Astrocyte of the cerebellum (primary cell): Measurements from ENCODE around the gene KLK11.

Experiments
- DNase-seq: peaks from one replicate; pipeline ENCODE4 v3.0.0-alpha.2; 2011; ENCODE audit warnings: low read depth
- H3K4me3 ChIP-seq: 2 replicates; pipeline ENCODE4 v1.5.1; 2011; ENCODE audit warnings: mild to moderate bottlenecking, low read depth, low read length, moderate library complexity
- CTCF ChIP-seq: IDR thresholded peaks from 2 replicates; pipeline ENCODE4 v1.5.1; 2012; ENCODE audit warnings: low read length, low read depth, moderate library complexity, mild to moderate bottlenecking; ENCODE audit errors: missing control alignments
- in situ Hi-C: cut with HindIII; loops from 2 replicates; pipeline ENCODE4 v1.10.0; 2017; ENCODE audit warnings: low sequenced_read_pairs

Gene KLK11

GRCh38 chr19:51010066-51010795 is 16.2 kb downstream of the KLK11 start:
- no peak overlapping the region for H3K4me3 ChIP-seq
- no peak for TF ChIP-seq CTCF
- no peak for DNase-seq
- in situ Hi-C loops: no loop called here

- H3K4me3 ChIP-seq: no peak overlapping the region
- TF ChIP-seq CTCF: no peak
- in situ Hi-C loops: no loop called here
These were observed 17.1 kb downstream of the KLK11 start for GRCh38 chr19:51009061-51009891.

DNA sequence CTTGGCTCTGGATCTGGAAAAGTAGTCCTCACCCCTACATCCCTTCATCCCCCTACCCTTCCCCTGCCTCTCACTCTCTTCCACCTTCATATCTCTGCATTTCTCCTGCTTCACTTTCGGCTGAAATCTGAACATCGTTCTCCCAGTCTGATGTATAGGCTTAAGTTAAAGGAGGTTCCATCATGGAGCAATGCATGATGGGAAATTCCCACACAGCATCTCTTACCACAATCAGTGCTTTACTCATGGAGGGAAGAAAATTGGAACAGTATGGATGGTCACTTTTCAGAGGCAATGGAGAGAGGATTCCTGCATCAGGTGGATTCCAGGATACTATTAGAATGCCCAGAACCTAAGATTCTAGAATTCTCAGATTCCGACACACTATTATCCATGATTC is 18.9 kb downstream of the KLK11 start:
- no peak overlapping the region for H3K4me3 ChIP-seq
- no peak for DNase-seq
- in situ Hi-C loops: no loop called here
- no peak for TF ChIP-seq CTCF

More at GRCh38 chr19:51009061-51009891, 17.1 kb downstream of the KLK11 start:
- DNase-seq: no peak

DNA sequence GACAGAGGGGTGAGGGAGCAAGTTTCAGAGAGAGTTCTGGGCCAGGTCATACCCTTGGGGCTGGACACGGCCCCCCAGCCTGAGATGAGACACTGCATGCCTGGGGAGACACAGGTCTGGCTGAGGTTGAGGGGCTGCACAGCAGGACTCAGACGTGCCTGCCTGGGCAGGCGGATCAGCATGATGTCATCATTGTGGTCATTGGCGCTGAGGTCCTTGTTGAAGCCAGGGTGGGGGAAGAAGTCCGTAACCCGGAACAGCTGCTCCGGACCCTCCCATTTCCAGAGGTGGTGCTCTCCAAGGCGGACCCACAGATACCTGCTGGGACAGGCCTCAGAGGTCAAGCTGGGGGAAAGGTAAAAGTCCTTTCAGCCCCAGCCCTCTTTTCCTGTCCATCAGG is 20.0 kb downstream of the KLK11 start:
- DNase-seq: no peak
- in situ Hi-C loops: no loop called here
- TF ChIP-seq CTCF: no peak
- no peak overlapping the region for H3K4me3 ChIP-seq

DNA sequence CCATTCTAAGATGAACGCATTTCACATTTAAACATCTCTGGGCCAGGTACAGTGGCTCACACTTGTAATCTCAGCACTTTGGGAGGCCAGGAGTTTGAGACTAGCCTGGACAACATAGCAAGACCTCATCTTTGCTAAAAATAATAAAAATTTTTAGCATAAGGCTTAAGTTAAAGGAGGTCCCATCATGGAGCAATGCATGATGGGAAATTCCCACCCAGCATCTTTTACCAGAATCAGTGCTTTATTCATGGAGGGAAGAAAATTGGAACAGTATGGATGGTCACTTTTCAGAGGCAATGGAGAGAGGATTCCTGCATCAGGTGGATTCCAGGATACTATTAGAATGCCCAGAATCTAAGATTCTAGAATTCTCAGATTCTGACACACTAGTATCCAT is 21.2 kb downstream of the KLK11 start:
- TF ChIP-seq CTCF: no peak
- no peak for DNase-seq
- no peak overlapping the region for H3K4me3 ChIP-seq
- in situ Hi-C loops: no loop called here

DNA sequence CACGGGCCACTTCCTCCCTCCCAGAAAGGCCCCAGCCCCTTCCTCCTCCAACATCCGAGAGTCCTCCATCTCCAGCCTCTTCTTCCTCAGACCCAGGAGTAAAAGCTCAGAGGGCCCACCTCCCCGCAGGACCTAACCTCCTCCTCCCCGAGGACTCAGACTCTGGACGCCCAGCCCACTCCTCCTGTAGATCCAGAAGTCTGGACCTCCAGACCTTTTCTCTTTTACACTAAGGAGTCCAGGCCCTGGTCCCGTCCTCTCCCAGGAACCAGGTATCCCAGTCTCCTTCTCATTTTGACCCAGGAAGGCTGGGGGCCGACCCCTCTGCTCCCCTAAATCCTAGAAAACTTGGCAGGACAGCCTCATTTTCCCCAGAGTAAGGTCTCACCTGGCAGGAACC is 23.1 kb downstream of the KLK11 start:
- H3K4me3 ChIP-seq: no peak overlapping the region
- DNase-seq: no peak
- no peak for TF ChIP-seq CTCF
- in situ Hi-C loops: no loop called here
